Mucosa of gallbladder (tissue), 1 donor: ENCODE measurements around the gene PDE6C. TPM values are rescaled to one million over a fixed set of nuclear protein-coding genes. Genes with fewer than 3 reads are reported as not detected.
A peak's percentile ranks its signal among the peaks of the same experiment; 100 is the strongest.

Experiments
- DNase-seq: peaks from one replicate; pipeline ENCODE4 v3.0.0-alpha.2; 2020; ENCODE audit warnings: low spot score
- total RNA-seq: library from RNA; stranded (reverse); gene quantifications from one replicate; pipeline ENCODE4 v1.2.1, GENCODE V29; 2021
- donor health status: DM: no; HTN: no; CAD: no.

Gene PDE6C
- total RNA-seq, 1 donor from 2014 or later = not detected

- no peak for DNase-seq
These were observed 17.8 kb upstream of the PDE6C start for GRCh38 chr10:93594518-93594917.

- DNase-seq = no peak
These were observed 16.8 kb upstream of the PDE6C start for GRCh38 chr10:93595378-93596161.

DNA sequence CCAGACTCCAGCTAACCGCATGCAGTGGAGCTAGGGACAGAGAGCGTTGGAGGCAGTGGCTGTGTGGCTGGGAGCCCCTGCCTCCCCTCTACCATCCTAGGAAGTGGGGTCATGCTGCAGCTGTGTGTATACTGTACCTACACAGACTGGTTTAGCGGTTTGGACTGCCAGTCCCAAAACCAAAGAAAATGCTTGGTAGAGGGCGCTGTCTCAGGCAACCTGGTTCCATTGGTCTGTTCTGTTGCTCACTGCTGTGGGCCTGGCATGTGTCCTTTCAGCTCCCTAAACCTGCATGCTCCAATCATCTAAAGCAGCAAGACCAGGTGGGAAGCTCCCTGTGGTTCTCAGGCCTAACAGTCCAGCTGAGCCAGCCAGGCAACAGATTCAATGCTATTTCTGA, 15.8 kb upstream of the PDE6C start:
- DNase-seq = no peak

- no peak for DNase-seq
These were observed 15.2 kb upstream of the PDE6C start for GRCh38 chr10:93597075-93597599.

DNA sequence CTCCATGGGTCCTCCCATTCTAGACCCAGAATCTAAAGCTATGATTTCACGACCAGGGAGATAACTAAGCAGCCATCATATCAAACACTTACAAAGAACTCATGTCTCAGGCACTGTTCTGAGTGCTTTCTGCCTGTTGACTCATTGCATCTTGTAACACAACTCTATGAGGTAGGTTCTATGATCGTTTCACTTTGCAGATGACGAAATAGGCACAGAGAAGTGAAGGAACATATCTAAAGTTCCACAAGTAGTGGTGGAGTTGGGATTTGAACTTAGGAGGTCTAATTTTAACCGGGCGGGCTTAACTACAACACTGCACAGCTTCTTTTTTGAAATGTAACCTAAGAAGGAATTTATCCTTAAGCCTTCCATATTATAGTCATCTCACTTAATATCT, 14.2 kb upstream of the PDE6C start:
- no peak for DNase-seq

GRCh38 chr10:93599335-93599734, 13.0 kb upstream of the PDE6C start:
- no peak for DNase-seq

DNA sequence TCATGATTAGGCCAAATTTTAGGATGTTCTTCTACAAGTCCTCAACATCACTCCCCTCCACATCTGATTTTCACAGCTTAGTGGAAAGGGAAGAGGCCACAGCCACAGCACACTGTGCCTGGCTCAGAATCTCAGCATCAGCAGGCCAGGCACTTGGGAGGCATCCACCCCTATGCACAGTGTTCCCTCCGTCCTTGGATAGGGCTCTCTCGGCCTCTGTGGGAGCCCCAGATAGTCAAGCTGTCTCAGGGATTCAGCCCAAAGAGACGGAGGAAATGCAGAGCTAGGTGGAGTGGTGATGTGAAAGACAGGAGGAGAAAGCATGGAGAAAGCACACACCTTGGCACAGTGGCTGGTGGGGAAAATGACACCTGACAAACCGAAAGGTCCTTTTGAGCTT, 12.6 kb upstream of the PDE6C start:
- no peak for DNase-seq

GRCh38 chr10:93600446-93601145, 11.7 kb upstream of the PDE6C start:
- peak; percentile 35 for DNase-seq

DNA sequence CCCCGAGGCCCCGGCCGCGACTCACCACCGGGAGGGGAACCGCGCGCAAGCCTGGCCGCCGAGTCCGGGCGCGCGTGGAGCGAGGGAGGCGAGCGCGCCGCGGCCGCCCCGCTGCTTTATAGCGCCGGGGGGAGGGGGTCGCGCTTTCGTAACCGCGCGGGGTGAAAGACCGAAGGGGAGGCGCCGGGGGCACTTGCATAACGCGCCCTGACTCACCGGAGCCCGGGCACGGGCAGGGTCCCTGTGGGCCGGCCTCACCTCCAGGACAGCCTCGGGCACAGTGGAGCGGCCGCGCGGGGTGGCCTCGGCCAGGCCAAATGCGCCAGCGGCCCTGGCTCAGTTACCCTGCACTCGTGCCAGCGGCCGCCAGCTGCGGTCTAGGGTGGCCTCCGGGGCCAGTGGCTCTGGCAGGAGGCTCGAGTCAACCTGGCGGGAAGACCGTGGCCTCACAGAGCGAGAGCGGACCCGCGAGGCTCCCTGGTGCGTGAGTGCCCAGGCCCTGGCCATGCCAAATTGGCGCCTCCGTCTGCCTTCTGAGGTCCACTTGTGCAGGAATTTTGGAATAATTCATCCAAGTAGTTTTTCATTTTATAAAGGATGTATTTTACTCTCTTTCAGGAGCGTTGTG, 11.1 kb upstream of the PDE6C start, which contains the start of gene RBP4:
TSS of gene RBP4 (minus strand) at position 90 of the 628 bp plus-strand sequence. CDS start 207 bp downstream, outside the sequence.
- no peak for DNase-seq

DNA sequence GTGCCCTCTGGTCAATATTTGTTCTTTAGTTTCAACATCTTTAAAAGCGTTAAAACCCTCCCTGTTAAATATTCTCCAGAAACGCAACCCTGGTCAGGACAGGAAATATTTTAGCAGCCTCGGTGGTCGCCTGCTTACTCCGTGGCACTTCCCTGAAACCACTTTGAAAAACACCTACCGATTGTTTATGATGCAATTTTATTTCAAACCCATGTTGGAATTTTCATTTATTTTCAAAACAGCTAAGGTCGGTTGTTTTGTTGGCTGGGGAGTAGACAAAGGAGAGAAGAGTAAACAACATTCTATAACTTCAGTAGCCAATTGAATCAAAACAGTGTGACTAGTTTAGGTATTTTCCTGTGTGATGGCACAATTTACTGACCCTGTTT, 10.6 kb upstream of the PDE6C start:
- no peak for DNase-seq

DNA sequence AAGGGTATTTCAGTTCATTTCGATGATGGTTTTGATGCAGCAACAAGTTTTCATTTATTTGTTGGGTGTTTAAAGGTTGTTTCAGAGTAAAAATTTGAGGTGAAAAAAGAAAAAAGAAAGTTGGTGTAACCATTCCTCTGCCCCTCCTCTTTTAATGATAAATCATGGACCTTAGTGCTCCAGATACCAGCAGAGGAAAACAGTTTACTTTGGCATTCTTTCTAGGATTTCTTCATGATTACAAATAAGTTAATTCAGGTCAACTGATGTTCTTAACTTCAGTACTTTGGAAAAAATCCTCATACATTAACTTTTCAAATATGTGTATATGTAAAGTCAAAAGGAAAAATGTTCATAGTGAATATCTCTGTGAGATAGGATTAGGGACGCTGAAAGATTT, 9.3 kb upstream of the PDE6C start:
- no peak for DNase-seq

DNA sequence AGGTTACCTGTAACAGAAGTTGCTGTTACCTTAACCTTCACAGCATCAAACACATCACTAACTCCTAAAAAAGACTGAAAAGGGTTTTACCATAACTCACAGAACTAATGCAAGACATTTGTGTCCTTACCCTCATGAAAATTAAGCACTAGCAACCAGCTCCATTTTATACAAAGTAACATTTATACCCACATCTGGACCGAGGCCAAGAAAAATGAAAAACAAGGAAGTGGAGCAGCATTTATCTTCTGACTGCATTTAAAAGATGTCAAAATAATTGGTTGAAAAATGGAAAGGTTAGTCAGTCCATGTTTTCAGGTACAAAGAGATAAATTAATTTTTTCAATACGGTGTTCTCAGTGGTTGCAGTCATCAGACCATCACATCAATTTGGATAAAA, 8.2 kb upstream of the PDE6C start:
- no peak for DNase-seq

GRCh38 chr10:93608421-93608820, 3.9 kb upstream of the PDE6C start:
- no peak for DNase-seq

GRCh38 chr10:93613126-93613525, 789 bp downstream of the PDE6C start:
- no peak for DNase-seq

- no peak for DNase-seq
These were observed 1.9 kb downstream of the PDE6C start for GRCh38 chr10:93614101-93614825.

- DNase-seq = no peak
These were observed 3.4 kb downstream of the PDE6C start for GRCh38 chr10:93615576-93616235.

- DNase-seq = no peak
These were observed 8.6 kb downstream of the PDE6C start for GRCh38 chr10:93620925-93621324.

- no peak for DNase-seq
These were observed 10.6 kb downstream of the PDE6C start for GRCh38 chr10:93622942-93623341.

- no peak for DNase-seq
These were observed 16.5 kb downstream of the PDE6C start for GRCh38 chr10:93628858-93629257.

DNA sequence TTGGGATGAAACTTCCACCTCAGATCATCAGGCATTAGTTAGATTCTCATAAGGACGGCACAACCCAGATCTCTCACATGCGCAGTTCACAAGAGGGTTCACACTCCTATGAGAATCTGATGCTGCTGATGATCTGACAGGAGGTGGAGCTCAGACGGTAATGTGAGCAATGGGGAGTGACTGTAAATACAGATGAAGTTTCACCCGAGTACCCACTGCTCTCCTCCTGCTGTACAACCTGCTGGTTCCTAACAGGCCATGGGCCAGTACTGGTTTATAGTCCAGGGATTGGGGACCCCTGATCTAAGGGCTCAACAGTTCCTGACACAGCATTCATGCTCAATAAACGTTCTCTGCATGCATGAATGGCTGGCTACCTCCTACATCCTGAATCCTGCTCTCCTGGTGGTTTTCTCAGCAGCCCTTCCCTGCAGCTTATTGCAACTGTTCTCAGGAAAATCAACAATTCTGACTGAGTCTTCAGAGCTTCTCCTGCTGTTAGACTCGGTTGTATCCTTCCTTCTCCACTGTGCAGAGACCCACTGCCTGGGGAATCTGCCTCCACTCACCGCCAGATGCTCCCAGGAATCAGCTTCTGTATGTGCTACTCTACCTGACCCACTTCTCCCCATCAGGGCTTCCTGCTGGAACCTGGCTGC, 17.4 kb downstream of the PDE6C start:
- no peak for DNase-seq
